ENCODE measurements around the gene ZNF555.
"Not testable (repeated sequence)": the region's sequence is repeated elsewhere in the genome, so short reads cannot be mapped to it uniquely, and the experiment has no call there.

ZNF555 gene

GRCh38 chr19:2877398-2878331, 36.4 kb downstream of the ZNF555 start:
- no peak overlapping the region for H3K4me3 Mint-ChIP-seq
- no peaks in the 10 kb centered on the region for H3K9me3 Mint-ChIP-seq
- peaks cover 1% of the 10 kb centered on the region for H3K36me3 Mint-ChIP-seq (ENCODE audit: insufficient read depth)
- H3K4me1 Mint-ChIP-seq: no peaks in the 10 kb centered on the region
- H3K27me3 Mint-ChIP-seq: no peaks in the 10 kb centered on the region
- no peak overlapping the region for H3K27ac Mint-ChIP-seq (ENCODE audit: low read depth)
- ATAC-seq (replicated peaks; ENCODE audit: extremely low read depth, poor library complexity, severe bottlenecking): no peak
- no peak for DNase-seq (ENCODE audit: low spot score in 2 of 2)

DNA sequence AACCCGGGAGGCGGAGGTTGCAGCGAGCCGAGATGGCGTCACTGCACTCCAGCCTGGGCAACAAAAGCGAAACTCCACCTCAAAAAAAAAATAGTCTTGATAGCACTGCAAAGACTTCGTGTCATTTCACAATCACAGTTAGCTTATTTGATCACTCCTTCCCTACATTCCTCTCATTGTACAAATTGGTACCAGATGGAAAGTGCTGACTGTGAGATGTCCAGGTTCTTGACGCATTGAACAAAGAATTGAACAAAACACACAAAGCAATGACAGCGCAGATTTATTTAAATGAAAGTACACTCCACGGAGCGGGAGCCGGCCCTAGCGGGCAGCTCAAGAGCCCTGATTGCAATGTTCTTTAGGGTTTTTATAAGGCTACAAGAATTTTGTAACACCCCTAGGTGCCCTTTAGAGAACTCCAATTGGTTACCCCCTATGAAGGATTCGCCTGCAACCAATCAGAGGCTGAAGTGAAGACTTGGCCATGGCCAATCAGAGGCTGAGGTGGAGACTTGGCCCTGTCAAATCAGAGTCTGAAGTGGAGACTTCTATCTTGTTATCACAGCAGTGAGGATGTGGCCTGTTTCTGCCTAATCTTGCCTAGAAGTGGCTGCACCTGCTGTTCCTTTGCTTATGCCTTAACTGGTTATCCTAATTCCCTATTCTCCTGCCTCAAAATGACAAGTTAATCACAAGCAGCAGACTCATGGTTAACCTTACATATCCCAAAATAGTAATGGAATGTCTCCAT, 42.6 kb downstream of the ZNF555 start:
- ATAC-seq (replicated peaks; ENCODE audit: extremely low read depth, poor library complexity, severe bottlenecking) (no peak), DNase-seq (ENCODE audit: low spot score in 2 of 2) (no peak)
- peaks cover 1% of the 10 kb centered on the region for H3K36me3 Mint-ChIP-seq (ENCODE audit: insufficient read depth)
- H3K4me1 Mint-ChIP-seq: peaks cover 6% of the 10 kb centered on the region
- no peaks in the 10 kb centered on the region for H3K27me3 Mint-ChIP-seq
- H3K27ac Mint-ChIP-seq (ENCODE audit: low read depth): no peak overlapping the region
- no peak overlapping the region for H3K4me3 Mint-ChIP-seq
- no peaks in the 10 kb centered on the region for H3K9me3 Mint-ChIP-seq

DNA sequence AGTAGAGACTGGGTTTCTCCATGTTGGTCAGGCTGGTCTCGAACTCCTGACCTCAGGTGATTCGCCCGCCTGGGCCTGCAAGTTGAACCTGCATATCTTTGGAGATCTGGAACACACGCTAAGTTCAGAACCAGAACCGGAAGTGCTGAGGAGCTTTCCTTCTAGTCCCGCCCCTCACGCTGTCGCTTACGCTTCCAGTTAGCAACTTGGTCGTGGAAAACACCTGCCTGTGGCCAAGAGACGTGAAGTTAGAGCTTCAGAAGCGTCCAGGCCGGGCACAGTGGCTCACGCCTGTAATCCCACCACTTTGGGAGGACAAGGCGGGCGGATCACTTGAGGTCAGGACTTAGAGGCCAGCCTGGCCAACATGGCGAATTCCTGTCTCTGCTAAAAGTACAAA, 44.5 kb downstream of the ZNF555 start:
- no peak overlapping the region for H3K4me3 Mint-ChIP-seq
- DNase-seq (ENCODE audit: low spot score in 2 of 2) (no peak), ATAC-seq (replicated peaks; ENCODE audit: extremely low read depth, poor library complexity, severe bottlenecking) (no peak)
- peaks cover 6% of the 10 kb centered on the region for H3K4me1 Mint-ChIP-seq
- no peaks in the 10 kb centered on the region for H3K9me3 Mint-ChIP-seq
- peaks cover 3% of the 10 kb centered on the region for H3K36me3 Mint-ChIP-seq (ENCODE audit: insufficient read depth)
- no peak overlapping the region for H3K27ac Mint-ChIP-seq (ENCODE audit: low read depth)
- H3K27me3 Mint-ChIP-seq: no peaks in the 10 kb centered on the region

DNA sequence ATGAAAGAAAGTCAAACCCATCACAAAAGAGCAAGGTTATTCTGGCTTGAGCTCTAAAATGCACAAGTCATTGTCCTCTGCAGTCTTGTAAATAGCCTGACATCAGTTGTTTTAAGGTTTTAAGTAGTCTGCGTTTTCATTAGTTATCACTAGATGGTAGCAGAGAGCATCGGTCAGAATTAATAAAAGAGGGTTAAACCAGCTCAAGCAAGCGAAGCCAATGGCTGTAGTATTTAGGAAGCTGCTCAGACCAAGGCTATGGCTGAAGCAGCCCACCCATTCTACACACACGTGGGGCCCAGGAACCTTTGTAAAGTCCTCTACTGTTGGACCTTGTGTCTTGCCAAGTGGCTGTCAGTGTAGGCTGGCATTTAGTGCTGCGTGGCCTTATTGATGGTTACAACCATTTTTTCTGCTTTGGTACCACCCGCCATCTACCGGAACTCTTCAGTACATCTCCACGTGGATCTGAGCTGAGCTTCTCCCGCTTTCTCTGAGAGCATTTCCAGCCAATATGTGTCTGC, 46.2 kb downstream of the ZNF555 start:
- no peaks in the 10 kb centered on the region for H3K9me3 Mint-ChIP-seq
- no peak for ATAC-seq (replicated peaks; ENCODE audit: extremely low read depth, poor library complexity, severe bottlenecking)
- peak overlapping the region; percentile 6 for H3K27ac Mint-ChIP-seq (ENCODE audit: low read depth)
- no peak overlapping the region for H3K4me3 Mint-ChIP-seq
- H3K36me3 Mint-ChIP-seq (ENCODE audit: insufficient read depth): peaks cover 2% of the 10 kb centered on the region
- no peak for DNase-seq (ENCODE audit: low spot score in 2 of 2)
- no peaks in the 10 kb centered on the region for H3K27me3 Mint-ChIP-seq
- peaks cover 6% of the 10 kb centered on the region for H3K4me1 Mint-ChIP-seq

GRCh38 chr19:2888731-2889224, 47.5 kb downstream of the ZNF555 start:
- H3K9me3 Mint-ChIP-seq: no peaks in the 10 kb centered on the region
- DNase-seq (ENCODE audit: low spot score in 2 of 2): peak in 1 of 2 donors; percentile 38
- H3K4me1 Mint-ChIP-seq: peaks cover 6% of the 10 kb centered on the region
- no peaks in the 10 kb centered on the region for H3K27me3 Mint-ChIP-seq
- no peak overlapping the region for H3K27ac Mint-ChIP-seq (ENCODE audit: low read depth)
- peak; percentile 71 for ATAC-seq (replicated peaks; ENCODE audit: extremely low read depth, poor library complexity, severe bottlenecking)
- H3K36me3 Mint-ChIP-seq (ENCODE audit: insufficient read depth): peaks cover 2% of the 10 kb centered on the region
- H3K4me3 Mint-ChIP-seq: peak overlapping the region; percentile 31

GRCh38 chr19:2890531-2890930, 49.3 kb downstream of the ZNF555 start:
- H3K36me3 Mint-ChIP-seq (ENCODE audit: insufficient read depth); DNase-seq (ENCODE audit: low spot score in 2 of 2); H3K9me3 Mint-ChIP-seq; H3K27ac Mint-ChIP-seq (ENCODE audit: low read depth); H3K4me3 Mint-ChIP-seq; ATAC-seq (replicated peaks; ENCODE audit: extremely low read depth, poor library complexity, severe bottlenecking); H3K4me1 Mint-ChIP-seq; H3K27me3 Mint-ChIP-seq: not testable (repeated sequence)

DNA sequence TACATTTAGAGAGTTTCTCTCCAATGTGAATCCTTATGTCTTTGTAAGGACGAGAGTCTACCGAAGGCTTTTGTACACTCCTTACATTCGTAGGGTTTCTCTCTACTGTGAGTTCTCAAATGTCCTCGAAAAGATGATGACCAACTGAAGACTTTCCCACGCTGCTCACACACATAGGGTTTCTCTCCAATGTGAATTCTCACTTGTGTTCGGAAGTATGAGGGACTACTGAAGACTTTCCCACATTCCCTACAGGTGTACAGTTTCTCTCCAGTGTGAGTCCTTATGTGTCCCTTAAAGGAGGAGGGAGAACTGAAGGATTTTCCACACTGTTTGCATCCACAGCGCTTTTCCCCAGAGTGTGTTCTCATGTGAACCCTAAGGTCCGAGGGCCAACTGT, 55.4 kb downstream of the ZNF555 start:
- H3K4me1 Mint-ChIP-seq: peaks cover 12% of the 10 kb centered on the region
- peaks cover 12% of the 10 kb centered on the region for H3K36me3 Mint-ChIP-seq (ENCODE audit: insufficient read depth)
- DNase-seq (ENCODE audit: low spot score in 2 of 2) (no peak), ATAC-seq (replicated peaks; ENCODE audit: extremely low read depth, poor library complexity, severe bottlenecking) (no peak)
- H3K27me3 Mint-ChIP-seq: no peaks in the 10 kb centered on the region
- H3K27ac Mint-ChIP-seq (ENCODE audit: low read depth): no peak overlapping the region
- H3K4me3 Mint-ChIP-seq: no peak overlapping the region
- H3K9me3 Mint-ChIP-seq: no peaks in the 10 kb centered on the region

GRCh38 chr19:2900296-2901252, 59.3 kb downstream of the ZNF555 start, which contains the start of gene ZNF57:
Gene ZNF57 (plus strand): TSS chr19:2900928. CDS start chr19:2901046, 118 bp downstream.
- Mint-ChIP-seq H3K4me3 (peak within 1 kb of the TSS; percentile 97), H3K4me1 (peaks cover 20% of the 10 kb centered on the region), H3K36me3 (ENCODE audit: insufficient read depth) (peaks cover 10% of the 10 kb centered on the region), H3K27ac (ENCODE audit: low read depth) (peak within 1 kb of the TSS; percentile 73), H3K9me3 (no peaks in the 10 kb centered on the region), H3K27me3 (no peaks in the 10 kb centered on the region)
- ATAC-seq (replicated peaks; ENCODE audit: extremely low read depth, poor library complexity, severe bottlenecking) (peak; percentile 99), DNase-seq (ENCODE audit: low spot score in 2 of 2) (peak; percentile 84 to 93)

DNA sequence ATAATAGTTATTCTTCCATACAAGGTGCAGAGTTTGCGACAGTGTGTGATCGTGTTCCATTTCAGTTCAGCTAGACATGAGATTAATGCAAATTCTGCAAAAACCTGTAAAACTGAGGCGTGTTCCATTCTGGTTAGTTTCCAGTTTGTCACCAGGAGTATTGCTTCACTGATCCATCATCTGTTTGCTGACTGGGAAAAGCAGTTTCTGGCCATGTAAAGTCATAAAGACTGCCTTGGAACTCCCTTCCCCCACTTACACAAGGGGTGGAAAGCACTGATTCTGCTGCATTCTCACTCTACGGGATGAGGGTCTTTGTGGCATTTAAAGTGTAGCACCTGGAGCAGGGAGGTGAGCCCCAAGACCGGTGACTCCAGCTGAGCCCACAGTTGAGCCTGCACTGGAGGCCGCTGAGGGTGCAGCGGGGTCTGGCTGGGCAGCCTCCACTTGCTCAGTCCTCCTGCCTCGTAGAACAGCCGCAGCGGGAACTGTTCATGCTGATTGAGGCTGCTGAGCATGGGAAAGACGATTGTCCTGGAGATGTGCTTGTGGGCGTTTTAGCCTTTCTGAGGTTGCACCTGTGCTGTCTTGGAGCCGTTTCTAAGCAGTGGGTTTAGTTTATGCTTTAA, 61.4 kb downstream of the ZNF555 start:
- DNase-seq (ENCODE audit: low spot score in 2 of 2) (no peak), ATAC-seq (replicated peaks; ENCODE audit: extremely low read depth, poor library complexity, severe bottlenecking) (no peak)
- H3K27ac Mint-ChIP-seq (ENCODE audit: low read depth): no peak overlapping the region
- peaks cover 10% of the 10 kb centered on the region for H3K36me3 Mint-ChIP-seq (ENCODE audit: insufficient read depth)
- H3K4me3 Mint-ChIP-seq: no peak overlapping the region
- H3K27me3 Mint-ChIP-seq: no peaks in the 10 kb centered on the region
- H3K9me3 Mint-ChIP-seq: no peaks in the 10 kb centered on the region
- peaks cover 27% of the 10 kb centered on the region for H3K4me1 Mint-ChIP-seq

GRCh38 chr19:2903326-2903725, 62.1 kb downstream of the ZNF555 start:
- ATAC-seq (replicated peaks; ENCODE audit: extremely low read depth, poor library complexity, severe bottlenecking); H3K27me3 Mint-ChIP-seq; H3K27ac Mint-ChIP-seq (ENCODE audit: low read depth); H3K4me3 Mint-ChIP-seq; H3K9me3 Mint-ChIP-seq; DNase-seq (ENCODE audit: low spot score in 2 of 2); H3K36me3 Mint-ChIP-seq (ENCODE audit: insufficient read depth): not testable (repeated sequence)
- H3K4me1 Mint-ChIP-seq: peaks cover 27% of the 10 kb centered on the region

DNA sequence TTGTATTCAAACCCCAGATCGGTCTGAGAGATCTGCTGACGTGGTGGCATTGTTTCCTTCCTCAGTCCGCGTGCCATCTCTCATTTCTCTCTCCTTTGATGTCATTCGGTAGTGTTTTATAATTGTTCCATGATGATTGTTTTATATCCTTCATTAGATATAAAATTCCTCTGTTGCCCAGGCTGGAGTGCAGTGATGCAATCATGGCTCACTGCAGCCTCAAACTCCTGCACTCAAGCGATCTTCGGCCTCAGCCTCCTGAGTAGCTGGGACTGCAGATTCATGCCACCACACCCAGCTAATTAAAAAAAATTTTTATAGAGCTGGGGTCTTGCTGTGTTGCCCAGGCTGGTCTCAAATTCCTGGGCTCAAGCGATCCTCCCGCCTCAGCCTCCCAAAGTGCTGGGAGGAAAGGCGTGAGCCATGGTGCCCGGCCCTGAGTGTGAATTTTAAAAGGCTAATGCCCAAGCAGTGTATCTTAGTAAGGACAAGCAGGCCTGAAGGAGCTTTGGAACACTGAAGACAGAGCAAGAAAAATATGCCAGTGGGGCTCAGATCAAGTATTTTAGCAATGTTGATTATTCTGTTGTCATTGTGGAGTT, 64.7 kb downstream of the ZNF555 start:
- no peaks in the 10 kb centered on the region for H3K9me3 Mint-ChIP-seq
- ATAC-seq (replicated peaks; ENCODE audit: extremely low read depth, poor library complexity, severe bottlenecking) (no peak), DNase-seq (ENCODE audit: low spot score in 2 of 2) (no peak)
- no peaks in the 10 kb centered on the region for H3K27me3 Mint-ChIP-seq
- no peak overlapping the region for H3K27ac Mint-ChIP-seq (ENCODE audit: low read depth)
- H3K4me1 Mint-ChIP-seq: peaks cover 27% of the 10 kb centered on the region
- H3K36me3 Mint-ChIP-seq (ENCODE audit: insufficient read depth): peaks cover 1% of the 10 kb centered on the region
- H3K4me3 Mint-ChIP-seq: no peak overlapping the region
